ENCODE data around the gene SLC13A4. TPM values are rescaled to one million over a fixed set of nuclear protein-coding genes. Genes with fewer than 3 reads are reported as not detected.
A peak's percentile ranks its signal among the peaks of the same experiment; 100 is the strongest.
"Not testable (repeated sequence)": the region's sequence is repeated elsewhere in the genome, so short reads cannot be mapped to it uniquely, and the experiment has no call there.

The SLC13A4 gene
- total and polyA plus RNA-seq, 4 experiments from 2014 or later, result 0.52 TPM; not detected in 3

GRCh38 chr7:135667626-135668025 lies 60.4 kb downstream of the SLC13A4 start:
- peaks cover 23% of the 10 kb centered on the region for H3K4me1 ChIP-seq (ENCODE audit: insufficient read depth, low read length)
- DNase-seq; H3K9me3 Mint-ChIP-seq; H3K27me3 ChIP-seq (ENCODE audit: insufficient read depth, low read length); H3K27ac ChIP-seq (ENCODE audit: low read depth, low read length); intact Hi-C loops (cut with micrococcal nuclease); H3K9me3 ChIP-seq (ENCODE audit: control insufficient read depth in 1 of 2, low read length in 2 of 2); H3K27ac Mint-ChIP-seq; H3K4me3 ChIP-seq (ENCODE audit: low read length in 2 of 2); H3K4me3 Mint-ChIP-seq; H3K27me3 Mint-ChIP-seq; H3K36me3 ChIP-seq (ENCODE audit: insufficient read depth, low read length); POLR2A ChIA-PET (ENCODE audit: partially characterized antibody); CTCF ChIA-PET (ENCODE audit: partially characterized antibody): not testable (repeated sequence)
- peaks cover 9 to 13% of the 10 kb centered on the region in 2 donors for H3K36me3 Mint-ChIP-seq
- H3K4me1 Mint-ChIP-seq, result peaks cover 34 to 79% (median 49%) of the 10 kb centered on the region in 4 donors

- intact Hi-C loops (cut with micrococcal nuclease), result no loop called here
- H3K4me3 ChIP-seq (ENCODE audit: low read length in 2 of 2), result no peak overlapping the region
- H3K27me3 ChIP-seq (ENCODE audit: insufficient read depth, low read length), result no peaks in the 10 kb centered on the region
- Mint-ChIP-seq H3K36me3 (peaks cover 8 to 13% of the 10 kb centered on the region in 2 donors), H3K27me3 (no peaks in the 10 kb centered on the region), H3K4me3 (no peak overlapping the region), H3K4me1 (peaks cover 33 to 84% (median 52%) of the 10 kb centered on the region in 4 donors), H3K27ac (no peak overlapping the region), H3K9me3 (peaks cover 0 to 2% (median 0%) of the 10 kb centered on the region in 8 donors)
- H3K27ac ChIP-seq (ENCODE audit: low read depth, low read length), result no peak overlapping the region
- no peaks in the 10 kb centered on the region for H3K9me3 ChIP-seq (ENCODE audit: control insufficient read depth in 1 of 2, low read length in 2 of 2)
- ChIA-PET POLR2A (ENCODE audit: partially characterized antibody) (no interaction called here), CTCF (ENCODE audit: partially characterized antibody) (no interaction called here)
- DNase-seq, result no peak
- H3K4me1 ChIP-seq (ENCODE audit: insufficient read depth, low read length), result peaks cover 26% of the 10 kb centered on the region
- no peaks in the 10 kb centered on the region for H3K36me3 ChIP-seq (ENCODE audit: insufficient read depth, low read length)
These were observed 61.1 kb downstream of the SLC13A4 start for GRCh38 chr7:135666846-135667245.

GRCh38 chr7:135666156-135666555 lies 61.8 kb downstream of the SLC13A4 start:
- Mint-ChIP-seq H3K36me3 (peaks cover 8 to 13% of the 10 kb centered on the region in 2 donors), H3K27ac (peak overlapping the region in 2 of 7 donors; percentile 12 to 52), H3K9me3 (peaks cover 0 to 4% (median 0%) of the 10 kb centered on the region in 8 donors), H3K4me1 (peaks cover 36 to 82% (median 56%) of the 10 kb centered on the region in 4 donors), H3K4me3 (peak overlapping the region in 1 of 8 donors; percentile 27), H3K27me3 (no peaks in the 10 kb centered on the region)
- intact Hi-C loops (cut with micrococcal nuclease), result no loop called here
- Histone ChIP-seq H3K9me3 (ENCODE audit: control insufficient read depth in 1 of 2, low read length in 2 of 2) (no peaks in the 10 kb centered on the region), H3K4me1 (ENCODE audit: insufficient read depth, low read length) (peaks cover 30% of the 10 kb centered on the region), H3K4me3 (ENCODE audit: low read length in 2 of 2) (no peak overlapping the region), H3K27me3 (ENCODE audit: insufficient read depth, low read length) (no peaks in the 10 kb centered on the region), H3K36me3 (ENCODE audit: insufficient read depth, low read length) (no peaks in the 10 kb centered on the region), H3K27ac (ENCODE audit: low read depth, low read length) (no peak overlapping the region)
- ChIA-PET POLR2A (ENCODE audit: partially characterized antibody) (no interaction called here), CTCF (ENCODE audit: partially characterized antibody) (no interaction called here)
- DNase-seq, result no peak

- DNase-seq, result no peak
- peaks cover 30% of the 10 kb centered on the region for H3K4me1 ChIP-seq (ENCODE audit: insufficient read depth, low read length)
- H3K9me3 Mint-ChIP-seq, result peaks cover 0 to 4% (median 0%) of the 10 kb centered on the region in 8 donors
- peak overlapping the region in 1 of 8 donors; percentile 31 for H3K4me3 Mint-ChIP-seq
- H3K27ac ChIP-seq (ENCODE audit: low read depth, low read length), result no peak overlapping the region
- H3K36me3 ChIP-seq (ENCODE audit: insufficient read depth, low read length), result no peaks in the 10 kb centered on the region
- peaks cover 8 to 13% of the 10 kb centered on the region in 2 donors for H3K36me3 Mint-ChIP-seq
- no peaks in the 10 kb centered on the region for H3K9me3 ChIP-seq (ENCODE audit: control insufficient read depth in 1 of 2, low read length in 2 of 2)
- H3K27me3 ChIP-seq (ENCODE audit: insufficient read depth, low read length), result no peaks in the 10 kb centered on the region
- intact Hi-C loops (cut with micrococcal nuclease), result no loop called here
- H3K27me3 Mint-ChIP-seq, result no peaks in the 10 kb centered on the region
- H3K4me1 Mint-ChIP-seq, result peaks cover 36 to 73% (median 55%) of the 10 kb centered on the region in 4 donors
- ChIA-PET POLR2A (ENCODE audit: partially characterized antibody) (no interaction called here), CTCF (ENCODE audit: partially characterized antibody) (interaction anchor here (0.9 kb wide), 1 partner anchor 19 kb away, joined by 3 read pairs; no protein-coding TSS in a partner anchor)
- no peak overlapping the region for H3K4me3 ChIP-seq (ENCODE audit: low read length in 2 of 2)
- H3K27ac Mint-ChIP-seq, result peak overlapping the region in 3 of 7 donors; percentile 37 to 63 (median 37)
These were observed 62.9 kb downstream of the SLC13A4 start for GRCh38 chr7:135665042-135665441.

- ChIA-PET CTCF (ENCODE audit: partially characterized antibody) (interaction anchor here (0.6 to 1.0 kb wide), 2 partner anchors 9 to 33 kb away, joined by 3 to 8 read pairs; no protein-coding TSS in a partner anchor), POLR2A (ENCODE audit: partially characterized antibody) (no interaction called here)
- Mint-ChIP-seq H3K4me3 (peak overlapping the region; percentile 51 to 93 (median 72)), H3K4me1 (peaks cover 32 to 65% (median 49%) of the 10 kb centered on the region in 4 donors), H3K27me3 (no peaks in the 10 kb centered on the region), H3K27ac (peak overlapping the region in 6 of 7 donors; percentile 29 to 77 (median 54)), H3K36me3 (peaks cover 8 to 11% of the 10 kb centered on the region in 2 donors), H3K9me3 (peaks cover 0 to 4% (median 0%) of the 10 kb centered on the region in 8 donors)
- Histone ChIP-seq H3K27me3 (ENCODE audit: insufficient read depth, low read length) (no peaks in the 10 kb centered on the region), H3K9me3 (ENCODE audit: control insufficient read depth in 1 of 2, low read length in 2 of 2) (no peaks in the 10 kb centered on the region), H3K27ac (ENCODE audit: low read depth, low read length) (no peak overlapping the region), H3K4me1 (ENCODE audit: insufficient read depth, low read length) (peaks cover 30% of the 10 kb centered on the region), H3K36me3 (ENCODE audit: insufficient read depth, low read length) (no peaks in the 10 kb centered on the region), H3K4me3 (ENCODE audit: low read length in 2 of 2) (no peak overlapping the region)
- DNase-seq, result no peak
- intact Hi-C loops (cut with micrococcal nuclease), result loop anchor here (5.0 kb wide), 2 partner anchors 343 to 382 kb away; no protein-coding TSS in a partner anchor
These were observed 63.9 kb downstream of the SLC13A4 start for GRCh38 chr7:135664046-135664589.

- Mint-ChIP-seq H3K4me1 (peaks cover 25 to 52% (median 38%) of the 10 kb centered on the region in 4 donors), H3K9me3 (peaks cover 0 to 2% (median 0%) of the 10 kb centered on the region in 8 donors), H3K36me3 (peaks cover 0 to 5% of the 10 kb centered on the region in 2 donors), H3K27ac (peak within 1 kb of the TSS; percentile 83 to 98 (median 95)), H3K27me3 (no peaks in the 10 kb centered on the region), H3K4me3 (peak within 1 kb of the TSS; percentile 91 to 98 (median 96))
- peak; percentile 92 to 94 (median 93) for DNase-seq
- ChIA-PET CTCF (ENCODE audit: partially characterized antibody) (interaction anchor here (0.8 to 5.7 kb wide), 11 partner anchors 9 to 723 kb away, joined by 3 to 57 read pairs (median 3); partner anchors contain the start of gene MTPN), POLR2A (ENCODE audit: partially characterized antibody) (interaction anchor here (0.6 to 1.9 kb wide), 10 partner anchors 8 to 1016 kb away, joined by 3 to 8 read pairs (median 4); partner anchors contain the start of genes BPGM, MTPN and NUP205)
- Histone ChIP-seq H3K36me3 (ENCODE audit: insufficient read depth, low read length) (no peaks in the 10 kb centered on the region), H3K27me3 (ENCODE audit: insufficient read depth, low read length) (no peaks in the 10 kb centered on the region), H3K4me3 (ENCODE audit: low read length in 2 of 2) (peak within 1 kb of the TSS; percentile 86 to 98), H3K27ac (ENCODE audit: low read depth, low read length) (peak within 1 kb of the TSS; percentile 76), H3K4me1 (ENCODE audit: insufficient read depth, low read length) (peaks cover 30% of the 10 kb centered on the region), H3K9me3 (ENCODE audit: control insufficient read depth in 1 of 2, low read length in 2 of 2) (no peaks in the 10 kb centered on the region)
- intact Hi-C loops (cut with micrococcal nuclease), result loop anchor here (1.0 to 5.0 kb wide), 7 partner anchors 105 to 1346 kb away; partner anchors contain the start of genes CNOT4, MTPN, NUP205 and SLC35B4
These were observed 65.4 kb downstream of the SLC13A4 start, which contains the start of gene STMP1 for GRCh38 chr7:135662373-135663114. STMP1 (plus strand) TSS chr7:135662514.

- intact Hi-C loops (cut with micrococcal nuclease), result loop anchor here (1.0 to 5.0 kb wide), 7 partner anchors 105 to 1345 kb away; partner anchors contain the start of genes CNOT4, MTPN, NUP205 and SLC35B4
- DNase-seq, result no peak
- Mint-ChIP-seq H3K36me3 (peaks cover 0 to 5% of the 10 kb centered on the region in 2 donors), H3K9me3 (peaks cover 0 to 2% (median 0%) of the 10 kb centered on the region in 8 donors), H3K4me1 (peaks cover 25 to 52% (median 38%) of the 10 kb centered on the region in 4 donors), H3K27me3 (no peaks in the 10 kb centered on the region), H3K27ac (peak overlapping the region; percentile 83 to 98 (median 91)), H3K4me3 (peak overlapping the region; percentile 91 to 98 (median 96))
- H3K9me3 ChIP-seq (ENCODE audit: control insufficient read depth in 1 of 2, low read length in 2 of 2), result no peaks in the 10 kb centered on the region
- H3K4me3 ChIP-seq (ENCODE audit: low read length in 2 of 2), result peak overlapping the region; percentile 9 to 98
- no peaks in the 10 kb centered on the region for H3K27me3 ChIP-seq (ENCODE audit: insufficient read depth, low read length)
- peaks cover 30% of the 10 kb centered on the region for H3K4me1 ChIP-seq (ENCODE audit: insufficient read depth, low read length)
- ChIA-PET POLR2A (ENCODE audit: partially characterized antibody) (interaction anchor here (0.6 to 1.9 kb wide), 8 partner anchors 9 to 682 kb away, joined by 3 to 8 read pairs (median 6); partner anchors contain the start of gene NUP205), CTCF (ENCODE audit: partially characterized antibody) (interaction anchor here (0.8 to 5.7 kb wide), 12 partner anchors 10 to 724 kb away, joined by 3 to 57 read pairs (median 4); no protein-coding TSS in a partner anchor)
- H3K27ac ChIP-seq (ENCODE audit: low read depth, low read length), result peak overlapping the region; percentile 76
- no peaks in the 10 kb centered on the region for H3K36me3 ChIP-seq (ENCODE audit: insufficient read depth, low read length)
These were observed 65.9 kb downstream of the SLC13A4 start for GRCh38 chr7:135662123-135662372.

All from CD4-positive, alpha-beta memory T cell (primary cell).